Right ventricle myocardium superior (tissue), 1 donor: ENCODE data around the gene ZDHHC5. TPM values are rescaled to one million over a fixed set of nuclear protein-coding genes. Genes with fewer than 3 reads are reported as not detected.

Experiments
- microRNA-seq: library from miRNA; unstranded; fragments of <30 nt; microRNA quantifications from one replicate; pipeline ENCODE4 v1.2.0, GENCODE V29; 2020
- total RNA-seq: library from RNA; stranded (reverse); fragmentation: NEBNext Ultra II Directional; extraction: Animal tissue kit (Norgen Biotek cat#: 25700); gene quantifications from one replicate; pipeline ENCODE4 v1.2.1, GENCODE V29; 2021
- donor health status: DM: no; HTN: yes; CAD: no; lungs with severe emphysema.

The ZDHHC5 gene
- total RNA-seq, 1 donor from 2014 or later: 43.7 TPM

Small RNA genes within 50 kb of the gene (microRNA-seq; reads per million reads assigned to microRNA genes)
- 4,551 reads per million, percentile 92 among the genes with 10 or more reads in this experiment for gene MIR130A

Other genes starting within 250 kb of the ZDHHC5 start
- gene SLC43A3, start 241.0 kb upstream of the ZDHHC5 start, total RNA-seq: 20.0 TPM
- 1.9 TPM for gene RTN4RL2, start 207.6 kb upstream of the ZDHHC5 start, total RNA-seq
- 5.4 TPM for gene SLC43A1, start 152.4 kb upstream of the ZDHHC5 start, total RNA-seq
- 64.8 TPM for gene TIMM10, start 137.4 kb upstream of the ZDHHC5 start, total RNA-seq
- not detected for gene SMTNL1, start 130.5 kb upstream of the ZDHHC5 start, total RNA-seq
- 15.1 TPM for gene UBE2L6, start 100.4 kb upstream of the ZDHHC5 start, total RNA-seq
- gene SERPING1, start 70.4 kb upstream of the ZDHHC5 start, total RNA-seq: 118 TPM
- 0.54 TPM for gene YPEL4, start 18.2 kb upstream of the ZDHHC5 start, total RNA-seq
- 6.3 TPM for gene CLP1, start 10.4 kb upstream of the ZDHHC5 start, total RNA-seq
- 7.7 TPM for gene MED19, start 44.1 kb downstream of the ZDHHC5 start, total RNA-seq
- gene TMX2, start 44.5 kb downstream of the ZDHHC5 start, total RNA-seq: 56.6 TPM
- gene SELENOH, start 73.4 kb downstream of the ZDHHC5 start, total RNA-seq: 88.4 TPM
- gene BTBD18, start 83.7 kb downstream of the ZDHHC5 start, total RNA-seq: not detected
- gene CTNND1, start 93.7 kb downstream of the ZDHHC5 start, total RNA-seq: 66.5 TPM